WTC11 (cell line): ENCODE measurements around the gene FANCE. TPM values are rescaled to one million over a fixed set of nuclear protein-coding genes. Genes with fewer than 3 reads are reported as not detected.

Experiments
- ATAC-seq: fragments of 200-7000 bp; cut with Tn5 transposase; 2 replicates; pipeline ENCODE4 v1.10.0; 2021; ENCODE audit warnings: mild to moderate bottlenecking, moderate library complexity
- CTCF ChIA-PET: fragments of 300-600 bp; sonication (Branson Sonifier 250); formaldehyde crosslinking; loops from one replicate; lab custom pipeline; 2021; ENCODE audit warnings: antibody characterized with exemption; lab: Charles Lee
- POLR2A ChIA-PET: fragments of 350-600 bp; sonication (Branson Sonifier 250); formaldehyde crosslinking; loops from one replicate; lab custom pipeline; 2021; ENCODE audit warnings: antibody characterized with exemption; lab: Charles Lee
- DNase-seq: peaks from one replicate; pipeline ENCODE4 v3.0.0; 2021; ENCODE audit warnings: low spot score
- H3K27ac Mint-ChIP-seq: 2 replicates; pipeline ENCODE4 v1.8.0; 2021; ENCODE audit warnings: mixed read lengths
- H3K27me3 Mint-ChIP-seq: 2 replicates; pipeline ENCODE4 v1.8.0; 2021; ENCODE audit warnings: low read depth, mild to moderate bottlenecking, moderate library complexity, mixed read lengths
- H3K36me3 Mint-ChIP-seq: 2 replicates; pipeline ENCODE4 v1.8.0; 2021; ENCODE audit warnings: mixed read lengths
- H3K4me1 Mint-ChIP-seq: 2 replicates; pipeline ENCODE4 v1.8.0; 2022; ENCODE audit warnings: mixed read lengths
- H3K4me3 Mint-ChIP-seq: 2 replicates; pipeline ENCODE4 v1.8.0; 2021; ENCODE audit warnings: mild to moderate bottlenecking, moderate library complexity, mixed read lengths
- H3K9me3 Mint-ChIP-seq: 2 replicates; pipeline ENCODE4 v1.8.0; 2021; ENCODE audit warnings: mixed read lengths
- ARID4B ChIP-seq: sonication (generic); formaldehyde crosslinking; IDR thresholded peaks from 2 replicates; pipeline ENCODE4 v1.8.0; 2023; ENCODE audit warnings: missing genetic modification reagents, mild to moderate bottlenecking, borderline replicate concordance
- ATF2 ChIP-seq: sonication (generic); formaldehyde crosslinking; IDR thresholded peaks from 2 replicates; pipeline ENCODE4 v1.8.1; 2022; ENCODE audit warnings: low read depth, missing genetic modification reagents, borderline replicate concordance
- CBFB ChIP-seq: sonication (generic); formaldehyde crosslinking; IDR thresholded peaks from 2 replicates; pipeline ENCODE4 v1.8.1; 2022; ENCODE audit warnings: mild to moderate bottlenecking, low read depth, missing genetic modification reagents
- FOXJ3 ChIP-seq: sonication (generic); formaldehyde crosslinking; IDR thresholded peaks from 2 replicates; pipeline ENCODE4 v1.9.0; 2021; ENCODE audit warnings: missing genetic modification reagents, mild to moderate bottlenecking, borderline replicate concordance
- FOXK1 ChIP-seq: sonication (generic); formaldehyde crosslinking; IDR thresholded peaks from 2 replicates; pipeline ENCODE4 v1.8.0; 2022; ENCODE audit warnings: mild to moderate bottlenecking, moderate library complexity, missing genetic modification reagents
- GTF2I ChIP-seq: fragments of 250-450 bp; sonication (Bioruptor Pico); conservative IDR thresholded peaks from 2 replicates; pipeline ENCODE4 v1.4.0; 2021; ENCODE audit warnings: mild to moderate bottlenecking
- MAX ChIP-seq: sonication (generic); formaldehyde crosslinking; IDR thresholded peaks from 2 replicates; pipeline ENCODE4 v1.8.0; 2022; ENCODE audit warnings: mild to moderate bottlenecking, missing genetic modification reagents
- NR1H2 ChIP-seq: sonication (generic); formaldehyde crosslinking; IDR thresholded peaks from 2 replicates; pipeline ENCODE4 v1.9.0; 2021; ENCODE audit warnings: mild to moderate bottlenecking, moderate library complexity, missing genetic modification reagents
- SP1 ChIP-seq: sonication (generic); formaldehyde crosslinking; conservative IDR thresholded peaks from 2 replicates; pipeline ENCODE4 v1.8.1; 2022; ENCODE audit warnings: missing genetic modification reagents
- STAT6 ChIP-seq: sonication (generic); formaldehyde crosslinking; conservative IDR thresholded peaks from 2 replicates; pipeline ENCODE4 v1.8.1; 2023; ENCODE audit warnings: mild to moderate bottlenecking, low read depth, missing genetic modification reagents, moderate library complexity
- USF2 ChIP-seq: sonication (generic); formaldehyde crosslinking; IDR thresholded peaks from 2 replicates; pipeline ENCODE4 v1.8.1; 2023; ENCODE audit warnings: mild to moderate bottlenecking, missing genetic modification reagents, moderate library complexity
- ZNF232 ChIP-seq: sonication (generic); formaldehyde crosslinking; IDR thresholded peaks from 2 replicates; pipeline ENCODE4 v1.8.0; 2022; ENCODE audit warnings: mild to moderate bottlenecking, missing genetic modification reagents
- ZNF416 ChIP-seq: fragments of 250-450 bp; sonication (Bioruptor Pico); IDR thresholded peaks from 2 replicates; pipeline ENCODE4 v1.9.0; 2021; ENCODE audit warnings: mild to moderate bottlenecking, inconsistent platforms
- ZNF425 ChIP-seq: fragments of 250-450 bp; sonication (Bioruptor Pico); conservative IDR thresholded peaks from 2 replicates; pipeline ENCODE4 v1.9.0; 2021; ENCODE audit warnings: mild to moderate bottlenecking
- ZNF512 ChIP-seq: sonication (generic); formaldehyde crosslinking; IDR thresholded peaks from 2 replicates; pipeline ENCODE4 v1.8.1; 2022; ENCODE audit warnings: missing genetic modification reagents, borderline replicate concordance
- total RNA-seq: library from RNA; stranded (reverse); gene quantifications from 3 replicates; pipeline ENCODE4 v1.2.3, GENCODE V29; 2021

The FANCE gene
- total RNA-seq, 1 experiment from 2014 or later = 22.3 TPM

- TF ChIP-seq ATF2 (CRISPR knock-in tag) = no peak
- TF ChIP-seq, all 79 proteins: peak for 0
Observed at GRCh38 chr6:35506536-35506935, 54.4 kb downstream of the FANCE start (continued).

GRCh38 chr6:35507221-35507620 is 55.1 kb downstream of the FANCE start:
- Mint-ChIP-seq H3K9me3 (no peaks in the 10 kb centered on the region), H3K27ac (no peak overlapping the region), H3K4me3 (no peak overlapping the region), H3K27me3 (peaks cover 35% of the 10 kb centered on the region), H3K4me1 (peaks cover 48% of the 10 kb centered on the region), H3K36me3 (no peaks in the 10 kb centered on the region)
- ATAC-seq = no peak
- CTCF ChIA-PET = interaction anchor here (0.6 to 5.3 kb wide), 5 partner anchors 16 to 1344 kb away, joined by 3 to 40 read pairs (median 5); no protein-coding TSS in a partner anchor
- TF ChIP-seq MAX (CRISPR knock-in tag) (no peak), USF2 (CRISPR knock-in tag) (no peak), GTF2I (no peak), ZNF425 (CRISPR knock-in tag) (no peak), ZNF232 (CRISPR knock-in tag) (no peak), ARID4B (no peak), ZNF512 (CRISPR knock-in tag) (no peak), ZNF416 (CRISPR knock-in tag) (no peak), FOXJ3 (CRISPR knock-in tag) (no peak), CBFB (CRISPR knock-in tag) (no peak), SP1 (CRISPR knock-in tag) (no peak), NR1H2 (CRISPR knock-in tag) (no peak), FOXK1 (CRISPR knock-in tag) (no peak), STAT6 (CRISPR knock-in tag) (no peak)
- TF ChIP-seq, all 79 proteins: peak for 0
- POLR2A ChIA-PET = no interaction called here
- no peak for DNase-seq
